Activated CD8-positive, alpha-beta memory T cell treated with anti-CD3 and anti-CD28 coated beads, Interleukin-2, amount 50 U/mL, for 24 hours (primary cell): ENCODE results near the gene ZNF77.
"Not testable (repeated sequence)": the region's sequence is repeated elsewhere in the genome, so short reads cannot be mapped to it uniquely, and the experiment has no call there.

Experiments used
- DNase-seq: peaks from one replicate; pipeline ENCODE4 v3.0.0-alpha.2; 2020; ENCODE audit errors: extremely low read depth

The ZNF77 gene

GRCh38 chr19:2944775-2945574, at the start of gene ZNF77:
TSS of gene ZNF77 (minus strand) at chr19:2944971. CDS start at chr19:2944840, 131 bp downstream.
- DNase-seq, result peak; percentile 98

GRCh38 chr19:2993579-2993978, 48.8 kb upstream of the ZNF77 start:
- DNase-seq, result no peak

- DNase-seq, result no peak
These were observed 48.2 kb upstream of the ZNF77 start for GRCh38 chr19:2992958-2993357.

- DNase-seq, result not testable (repeated sequence)
These were observed 47.6 kb upstream of the ZNF77 start for GRCh38 chr19:2992333-2992732.

GRCh38 chr19:2989236-2989946, 44.6 kb upstream of the ZNF77 start:
- DNase-seq, result no peak

GRCh38 chr19:2988568-2988967, 43.8 kb upstream of the ZNF77 start:
- DNase-seq, result no peak

- DNase-seq, result no peak
These were observed 43.0 kb upstream of the ZNF77 start for GRCh38 chr19:2987797-2988196.

GRCh38 chr19:2986951-2987524, 42.3 kb upstream of the ZNF77 start:
- DNase-seq, result no peak

- DNase-seq, result no peak
These were observed 39.4 kb upstream of the ZNF77 start for GRCh38 chr19:2984215-2984528.

GRCh38 chr19:2983351-2984214, 38.8 kb upstream of the ZNF77 start:
- DNase-seq, result no peak

- no peak for DNase-seq
These were observed 38.2 kb upstream of the ZNF77 start for GRCh38 chr19:2982983-2983350.

- no peak for DNase-seq
These were observed 37.8 kb upstream of the ZNF77 start for GRCh38 chr19:2982561-2982960.

GRCh38 chr19:2981898-2982297, 37.1 kb upstream of the ZNF77 start:
- no peak for DNase-seq

GRCh38 chr19:2978772-2979171, 34.0 kb upstream of the ZNF77 start:
- no peak for DNase-seq

- no peak for DNase-seq
These were observed 33.5 kb upstream of the ZNF77 start for GRCh38 chr19:2978166-2978767.

- DNase-seq, result no peak
These were observed 33.0 kb upstream of the ZNF77 start for GRCh38 chr19:2977746-2978138.

- DNase-seq, result peak; percentile 86
These were observed 32.4 kb upstream of the ZNF77 start, which contains the start of gene TLE6 for GRCh38 chr19:2977001-2977745. TSS of gene TLE6 (plus strand) at chr19:2977564. CDS start at chr19:2978234, 670 bp downstream.

GRCh38 chr19:2976609-2977000, 31.8 kb upstream of the ZNF77 start:
- no peak for DNase-seq

GRCh38 chr19:2974342-2975041, 29.7 kb upstream of the ZNF77 start:
- DNase-seq, result no peak

- no peak for DNase-seq
These were observed 28.5 kb upstream of the ZNF77 start for GRCh38 chr19:2973229-2973628.
